Activated naive CD4-positive, alpha-beta T cell treated with anti-CD3 and anti-CD28 coated beads, Interleukin-2, amount 10 ng/mL, durations not matched to agents 7 days and 5 days (primary cell): ENCODE results near the gene PREX1.

Source experiments
- CTCF ChIA-PET: fragments of 350-600 bp; sonication (Branson Sonifier 250); formaldehyde crosslinking; loops from one replicate; lab custom pipeline; 2021; ENCODE audit warnings: antibody characterized with exemption; lab: Charles Lee
- DNase-seq: peaks from one replicate; pipeline ENCODE4 v3.0.0-alpha.2; 2020
- H3K27ac Mint-ChIP-seq: one replicate; pipeline ENCODE4 v1.8.0; 2021; ENCODE audit warnings: mild to moderate bottlenecking, moderate library complexity, mixed read lengths
- H3K27me3 Mint-ChIP-seq: one replicate; pipeline ENCODE4 v1.8.0; 2021; ENCODE audit warnings: mild to moderate bottlenecking, mixed read lengths
- H3K36me3 Mint-ChIP-seq: one replicate; pipeline ENCODE4 v1.8.0; 2021; ENCODE audit warnings: mixed read lengths
- H3K4me1 Mint-ChIP-seq: one replicate; pipeline ENCODE4 v1.8.0; 2021; ENCODE audit warnings: mixed read lengths
- H3K4me3 Mint-ChIP-seq: one replicate; pipeline ENCODE4 v1.8.0; 2021; ENCODE audit warnings: mild to moderate bottlenecking, moderate library complexity, mixed read lengths
- H3K9me3 Mint-ChIP-seq: one replicate; pipeline ENCODE4 v1.8.0; 2021; ENCODE audit warnings: mixed read lengths

The PREX1 gene

GRCh38 chr20:48578397-48579098 is 249.3 kb downstream of the PREX1 start:
- no peaks in the 10 kb centered on the region for H3K36me3 Mint-ChIP-seq
- DNase-seq, result no peak
- no peak overlapping the region for H3K4me3 Mint-ChIP-seq
- H3K9me3 Mint-ChIP-seq, result no peaks in the 10 kb centered on the region
- peaks cover 24% of the 10 kb centered on the region for H3K27me3 Mint-ChIP-seq
- H3K4me1 Mint-ChIP-seq, result no peaks in the 10 kb centered on the region
- peak overlapping the region; percentile 22 for H3K27ac Mint-ChIP-seq
- CTCF ChIA-PET, result no interaction called here

- Mint-ChIP-seq H3K4me3 (no peak overlapping the region), H3K27ac (no peak overlapping the region), H3K36me3 (no peaks in the 10 kb centered on the region), H3K9me3 (no peaks in the 10 kb centered on the region), H3K4me1 (no peaks in the 10 kb centered on the region), H3K27me3 (peaks cover 20% of the 10 kb centered on the region)
- CTCF ChIA-PET, result no interaction called here
- no peak for DNase-seq
Observed at GRCh38 chr20:48577557-48577956, 250.2 kb downstream of the PREX1 start.

- CTCF ChIA-PET, result no interaction called here
- H3K4me1 Mint-ChIP-seq, result no peaks in the 10 kb centered on the region
- H3K4me3 Mint-ChIP-seq, result no peak overlapping the region
- H3K9me3 Mint-ChIP-seq, result no peaks in the 10 kb centered on the region
- H3K27me3 Mint-ChIP-seq, result peaks cover 21% of the 10 kb centered on the region
- no peak for DNase-seq
- no peak overlapping the region for H3K27ac Mint-ChIP-seq
- no peaks in the 10 kb centered on the region for H3K36me3 Mint-ChIP-seq
Observed at GRCh38 chr20:48574383-48574782, 253.4 kb downstream of the PREX1 start.
